Stimulated activated CD4-positive, alpha-beta T cell treated with anti-CD3 and anti-CD28 coated beads, Interleukin-2, amount 100 ng/mL, for 24 hours (primary cell): ENCODE measurements around the gene S100A2.

Experiments used
- DNase-seq, 2 donors: peaks; one replicate each; pipeline ENCODE4 v3.0.0-alpha.2; 2020

Gene S100A2

DNA sequence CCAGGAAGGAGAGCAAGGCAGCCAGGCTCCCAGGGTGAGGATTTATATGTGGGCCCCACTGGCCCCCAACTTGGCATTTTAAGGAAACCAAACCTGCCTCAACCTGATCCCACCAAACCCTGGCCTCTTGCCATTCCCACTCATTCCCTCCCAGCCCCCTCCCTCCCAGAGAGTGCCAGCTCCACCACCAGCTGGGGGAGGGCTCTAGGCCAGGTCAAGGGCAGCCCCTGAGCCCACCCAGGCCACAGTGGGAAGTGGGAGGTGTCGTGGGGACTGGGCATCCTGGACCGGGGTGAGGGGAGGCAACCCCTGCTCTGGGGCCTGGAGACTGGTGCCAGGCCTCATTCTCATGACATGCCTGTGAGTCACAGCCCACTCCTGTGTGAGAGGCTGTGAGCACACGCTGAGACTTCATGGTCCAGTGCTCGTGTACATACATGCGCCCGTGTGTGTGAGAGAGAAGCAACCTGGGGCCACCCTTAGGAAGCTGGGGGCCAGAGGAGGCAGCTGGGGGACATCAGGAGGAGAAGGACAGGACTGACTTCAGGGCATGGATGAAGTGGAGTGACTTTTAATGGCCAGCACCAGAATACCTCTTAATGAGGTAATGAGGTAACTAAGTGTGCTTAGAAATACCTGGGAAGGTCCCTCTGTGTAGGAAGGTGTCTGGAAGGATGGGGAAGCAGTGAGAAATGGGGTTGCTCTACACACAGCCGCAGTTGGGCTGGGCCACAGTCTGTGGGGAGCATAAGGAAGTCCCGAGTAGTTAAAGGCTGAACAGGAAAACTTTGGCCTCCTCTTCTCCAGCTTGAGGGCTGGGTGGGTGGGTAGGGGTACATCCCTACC is at the start of gene S100A2:
Gene S100A2 (minus strand): TSS at position 316 of the 846 bp plus-strand sequence. CDS start 1,967 bp downstream, outside the sequence.
- peak; percentile 61 to 66 for DNase-seq

DNA sequence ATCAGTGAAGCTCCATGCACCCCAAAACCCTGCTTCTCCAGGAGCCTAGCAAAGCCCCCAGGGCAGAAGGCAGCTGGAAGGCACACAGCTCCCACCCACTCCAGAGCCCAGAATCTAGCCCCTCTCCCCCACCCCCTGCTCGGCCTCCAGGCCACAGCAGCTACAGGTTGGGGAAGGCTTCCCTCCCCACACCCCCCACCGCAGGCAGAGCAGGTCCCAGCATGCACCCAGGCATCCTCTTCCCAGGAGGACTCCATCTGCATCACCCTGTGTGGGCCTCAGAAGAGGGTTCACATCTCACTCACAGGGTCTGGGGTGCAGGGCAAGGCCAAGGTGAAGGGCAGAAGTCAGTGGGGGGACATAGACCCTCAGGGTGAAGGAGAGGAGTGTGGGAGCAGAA is 49.8 kb upstream of the S100A2 start:
- DNase-seq: no peak

DNA sequence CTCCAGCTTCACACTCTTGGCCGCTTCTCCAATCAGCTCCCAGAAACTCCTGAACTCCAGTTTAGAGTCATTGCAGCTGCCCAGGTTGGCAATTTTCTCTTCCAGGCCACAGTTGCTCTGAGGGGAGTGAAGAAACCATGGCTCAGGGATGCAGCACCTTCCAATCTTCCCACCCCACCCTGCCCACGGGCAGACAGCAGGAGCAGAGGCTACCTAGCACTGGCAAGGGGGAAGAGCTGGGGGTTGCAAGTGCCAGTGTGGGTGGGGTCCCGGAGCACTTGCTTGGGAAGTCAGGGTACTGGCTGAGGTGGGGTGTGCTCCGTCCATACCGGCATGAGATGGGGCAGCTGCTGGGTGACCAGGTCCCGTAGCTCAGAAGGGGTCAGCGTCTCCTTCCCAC is 49.3 kb upstream of the S100A2 start:
- no peak for DNase-seq

- no peak for DNase-seq
These were observed 48.7 kb upstream of the S100A2 start for GRCh38 chr1:153614189-153614900.

DNA sequence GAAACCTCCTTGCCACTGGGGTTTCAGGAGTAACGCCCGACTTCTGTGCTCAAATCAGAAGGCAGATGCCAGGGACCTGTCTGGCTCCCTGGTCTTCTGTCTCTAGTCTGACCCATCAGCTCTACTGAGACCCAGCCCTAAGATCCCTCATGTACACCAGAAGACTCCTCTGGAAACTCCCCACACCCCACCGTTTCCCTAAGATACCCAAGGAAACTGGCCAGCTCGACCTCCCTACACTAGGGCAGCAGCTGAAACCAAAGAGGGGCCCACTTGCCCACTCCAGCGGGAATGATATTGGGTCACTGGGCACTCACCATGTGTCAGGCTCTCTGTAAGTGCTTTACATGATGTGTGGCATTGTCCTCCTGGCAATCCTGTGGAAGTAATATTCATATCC is 47.8 kb upstream of the S100A2 start:
- DNase-seq: no peak

GRCh38 chr1:153612755-153613331 is 47.2 kb upstream of the S100A2 start, which contains the start of gene S100A16:
S100A16 (minus strand) TSS chr1:153613137; CDS start chr1:153608151, 4,986 bp downstream.
- no peak for DNase-seq

- no peak for DNase-seq
These were observed 46.6 kb upstream of the S100A2 start for GRCh38 chr1:153612111-153612754.

DNA sequence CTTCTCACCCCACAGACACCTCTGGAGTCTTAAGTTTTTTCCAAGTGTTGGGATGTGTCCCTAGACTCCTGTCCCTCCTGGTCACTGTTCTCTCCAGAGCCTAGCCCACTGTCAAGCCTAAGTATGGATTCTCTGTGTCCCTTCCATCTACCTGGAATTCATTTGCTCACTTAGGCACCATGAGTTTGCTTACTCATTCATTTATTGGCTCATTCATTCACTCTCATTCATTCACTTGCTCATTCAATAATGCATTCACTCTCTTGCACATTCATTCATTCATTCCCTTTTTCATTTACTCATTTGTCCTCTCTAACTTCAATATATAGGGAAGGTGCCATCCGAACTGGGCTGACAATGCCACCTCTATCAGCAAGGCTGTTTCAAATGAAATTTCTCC is 45.7 kb upstream of the S100A2 start:
- no peak for DNase-seq

GRCh38 chr1:153610811-153611301 is 45.2 kb upstream of the S100A2 start:
- DNase-seq: no peak

DNA sequence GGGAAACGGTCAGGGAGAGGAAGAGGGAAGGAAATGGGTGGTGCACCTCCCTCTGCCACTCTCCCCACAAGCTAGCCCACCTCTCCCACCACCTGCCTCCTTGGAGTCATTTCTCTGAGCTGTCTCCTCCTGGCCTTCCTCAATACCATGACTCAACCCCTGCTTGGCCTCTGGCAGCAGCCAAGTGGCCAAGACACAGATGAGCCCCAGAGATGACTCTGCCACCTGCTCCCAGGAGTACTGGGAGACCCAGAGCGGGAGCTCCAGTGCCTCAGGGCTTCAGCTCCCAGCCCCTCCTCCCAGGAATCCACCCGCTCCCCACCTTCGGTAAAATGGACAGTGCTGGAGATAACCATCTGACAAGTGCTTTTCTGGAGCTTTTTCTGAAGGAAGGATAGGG is 44.7 kb upstream of the S100A2 start:
- no peak for DNase-seq

DNA sequence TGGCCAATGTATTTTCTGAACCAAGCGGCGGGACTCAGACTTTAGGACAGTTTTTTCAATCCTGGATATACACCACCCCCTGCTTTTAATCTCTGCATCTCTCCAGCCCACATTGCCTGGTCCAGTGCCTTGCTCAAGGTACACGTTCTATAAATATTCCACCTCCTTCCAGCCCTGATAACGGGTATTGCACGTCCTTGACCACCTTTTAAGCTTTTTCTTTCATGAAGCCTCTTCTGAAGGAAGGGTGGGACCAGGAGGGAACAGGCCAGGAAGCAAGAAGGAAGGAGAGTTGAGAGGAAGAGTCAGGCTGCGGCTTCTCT is 43.9 kb upstream of the S100A2 start:
- DNase-seq: no peak

DNA sequence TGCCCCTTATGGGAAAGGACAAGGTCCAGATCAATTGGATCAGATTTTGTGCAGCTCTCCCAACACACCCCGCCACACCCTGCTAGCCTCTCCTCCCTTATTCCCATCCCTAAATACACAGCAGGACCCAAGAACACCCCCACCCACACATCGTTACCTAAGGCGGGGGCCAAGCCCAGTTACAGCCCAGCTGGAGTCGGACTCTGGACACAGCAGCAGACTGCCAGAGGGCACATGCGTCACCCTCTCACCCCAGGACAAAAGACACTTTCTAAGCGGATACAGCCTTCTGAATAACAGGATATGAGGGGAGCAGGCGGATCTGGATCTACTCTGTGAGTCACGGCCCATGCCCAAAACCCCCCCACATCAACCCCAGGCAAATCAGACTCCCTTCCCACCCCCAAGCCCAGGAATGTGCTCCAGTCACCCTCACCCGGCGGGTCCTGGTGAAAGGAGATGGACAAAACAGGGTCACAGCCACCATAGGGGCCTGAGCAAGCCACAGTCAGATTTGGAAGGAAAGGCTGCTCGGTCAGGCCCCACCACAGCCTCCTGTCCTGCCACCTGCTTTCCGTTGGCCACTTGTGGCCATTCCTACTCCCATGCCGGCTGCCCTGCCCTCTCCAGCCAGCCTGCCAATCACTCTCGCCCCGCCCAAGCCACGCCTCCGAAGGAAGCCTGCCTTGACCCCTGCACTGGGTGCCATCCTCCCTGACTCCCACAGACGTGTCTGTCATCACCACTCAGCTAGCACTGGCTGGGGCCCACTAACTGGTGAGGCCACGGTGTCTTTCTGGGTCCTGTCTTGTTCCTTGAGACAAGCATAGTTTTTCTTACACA is 43.3 kb upstream of the S100A2 start:
- no peak for DNase-seq

- no peak for DNase-seq
These were observed 42.5 kb upstream of the S100A2 start for GRCh38 chr1:153608089-153608682.

DNA sequence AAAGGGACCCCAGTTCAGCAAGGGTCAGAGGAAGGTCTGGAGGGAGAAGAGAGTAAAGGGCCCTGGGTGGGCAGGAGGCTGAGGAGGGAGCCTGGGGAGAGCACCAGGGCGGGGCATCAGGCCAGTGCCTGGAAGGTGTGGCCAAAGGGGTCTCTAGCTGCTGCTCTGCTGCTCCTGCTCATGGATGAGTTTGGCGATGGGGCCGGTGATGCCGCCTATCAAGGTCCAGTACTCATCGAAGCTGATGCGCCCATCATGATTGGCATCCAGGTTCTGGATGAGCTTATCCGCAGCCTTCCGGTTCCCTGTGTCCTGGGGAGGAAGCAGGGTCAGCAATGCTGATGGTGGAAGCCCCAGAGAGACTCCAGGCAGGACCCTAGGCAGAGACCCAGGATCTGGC is 41.7 kb upstream of the S100A2 start:
- DNase-seq: no peak

- no peak for DNase-seq
These were observed 40.5 kb upstream of the S100A2 start for GRCh38 chr1:153606194-153606593.

DNA sequence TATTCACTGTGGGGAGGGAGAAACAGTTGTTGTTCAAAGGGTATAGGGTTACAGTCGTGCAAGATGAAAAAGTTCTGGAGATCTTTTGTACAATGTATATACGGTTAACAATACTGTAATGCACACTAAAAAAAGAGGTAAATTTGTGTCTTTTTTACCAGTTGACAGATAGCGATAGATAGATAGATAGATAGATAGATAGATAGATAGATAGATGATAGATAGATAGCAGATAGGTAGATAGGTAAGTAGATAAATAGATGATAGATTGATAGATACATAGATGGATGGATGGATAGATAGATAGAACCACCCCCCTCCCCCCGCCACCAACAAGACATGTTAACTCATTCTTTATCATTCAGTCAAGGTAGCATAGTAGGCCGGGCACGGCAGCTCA is 37.1 kb upstream of the S100A2 start:
- no peak for DNase-seq

GRCh38 chr1:153599847-153600246 is 34.2 kb upstream of the S100A2 start:
- DNase-seq: no peak

- DNase-seq: no peak
These were observed 32.9 kb upstream of the S100A2 start for GRCh38 chr1:153598309-153599172.

DNA sequence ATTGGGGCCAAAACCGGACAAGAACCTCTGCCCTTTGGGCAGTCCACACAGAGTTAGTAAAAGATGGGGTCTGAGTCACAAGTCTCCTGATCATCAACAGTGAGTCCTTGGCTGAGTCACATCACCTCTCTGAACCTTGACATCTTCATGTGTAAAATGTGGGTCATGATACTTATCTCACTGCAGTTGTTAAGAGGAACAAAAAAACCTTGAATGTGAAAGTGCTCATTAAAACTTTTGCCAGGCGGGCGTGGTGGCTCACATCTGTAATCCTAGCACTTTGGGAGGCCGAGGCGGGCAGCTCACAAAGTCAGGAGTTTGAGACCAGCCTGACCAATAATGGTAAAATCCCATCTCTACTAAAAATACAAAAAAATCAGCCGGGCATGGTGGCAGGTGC is 31.6 kb upstream of the S100A2 start:
- peak in 1 of 2 donors; percentile 21 for DNase-seq

DNA sequence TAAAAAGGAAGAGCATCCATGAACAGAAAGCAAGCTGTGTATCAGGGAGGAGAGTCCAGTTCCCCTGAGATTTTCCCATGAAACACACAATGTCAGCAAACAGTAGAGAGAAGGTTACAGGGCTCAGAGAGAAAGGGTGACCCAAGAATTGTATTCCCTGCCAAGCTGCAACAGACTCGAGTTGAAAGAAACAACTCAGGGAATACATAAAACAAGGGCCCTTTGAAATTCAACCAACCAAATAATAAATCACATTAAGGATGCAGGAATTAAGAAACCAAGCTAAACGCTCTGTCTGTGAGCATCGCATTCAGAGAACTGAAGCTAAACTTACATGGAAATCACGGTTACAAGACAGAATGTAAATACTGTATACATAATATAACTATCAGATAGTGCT is 27.1 kb upstream of the S100A2 start:
- DNase-seq: no peak

DNA sequence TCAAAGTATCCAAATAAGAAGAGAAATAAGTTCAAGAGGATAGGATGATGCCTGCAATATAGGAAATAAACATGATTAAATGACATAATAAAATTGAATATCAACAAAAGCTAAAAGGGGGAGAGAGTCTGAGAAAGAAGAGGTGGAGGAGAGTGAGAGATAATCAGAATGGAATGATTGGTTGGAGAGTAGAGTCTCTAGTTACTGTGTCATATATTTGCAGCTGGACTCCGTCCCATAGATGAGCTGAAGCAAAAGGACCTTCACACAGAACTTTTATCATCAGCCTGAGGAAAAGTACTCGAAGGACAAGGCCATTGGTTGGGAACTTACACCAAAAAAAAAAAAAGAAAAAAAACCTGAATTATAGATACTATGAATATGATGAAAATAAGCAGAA is 22.8 kb upstream of the S100A2 start:
- no peak for DNase-seq
